ENCODE measurements around the gene NIM1K.

Gene NIM1K

DNA sequence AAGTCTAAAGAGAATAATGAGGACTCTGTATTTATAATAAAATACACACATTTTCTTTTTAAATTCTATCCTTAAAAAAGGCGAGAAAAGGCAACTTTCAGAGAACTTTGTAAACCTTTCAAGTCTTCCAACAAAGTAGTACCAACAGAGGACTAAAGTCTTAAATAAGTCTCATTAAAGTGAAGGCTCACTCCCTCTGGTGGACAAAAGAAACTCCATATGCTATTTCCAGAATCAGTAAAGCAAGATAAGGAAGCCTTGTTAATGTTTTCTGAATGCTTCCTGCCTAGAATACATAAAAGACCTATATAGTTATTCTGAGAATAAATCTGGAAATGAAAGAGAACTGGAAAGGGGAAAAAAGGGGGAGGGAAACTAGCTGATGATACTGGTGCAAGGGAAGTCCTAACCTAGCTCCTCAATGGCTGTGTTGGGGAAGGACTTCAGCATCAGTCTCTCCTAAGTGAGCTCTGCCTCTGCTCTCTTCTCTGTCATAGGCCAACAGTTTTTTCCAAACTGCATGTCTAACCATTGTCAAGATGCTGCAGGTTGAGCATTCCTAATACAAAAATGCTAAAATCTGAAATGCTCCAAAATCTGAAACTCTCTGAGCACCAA lies 114.0 kb downstream of the NIM1K start:
- TF ChIP-seq, protein P1, sequence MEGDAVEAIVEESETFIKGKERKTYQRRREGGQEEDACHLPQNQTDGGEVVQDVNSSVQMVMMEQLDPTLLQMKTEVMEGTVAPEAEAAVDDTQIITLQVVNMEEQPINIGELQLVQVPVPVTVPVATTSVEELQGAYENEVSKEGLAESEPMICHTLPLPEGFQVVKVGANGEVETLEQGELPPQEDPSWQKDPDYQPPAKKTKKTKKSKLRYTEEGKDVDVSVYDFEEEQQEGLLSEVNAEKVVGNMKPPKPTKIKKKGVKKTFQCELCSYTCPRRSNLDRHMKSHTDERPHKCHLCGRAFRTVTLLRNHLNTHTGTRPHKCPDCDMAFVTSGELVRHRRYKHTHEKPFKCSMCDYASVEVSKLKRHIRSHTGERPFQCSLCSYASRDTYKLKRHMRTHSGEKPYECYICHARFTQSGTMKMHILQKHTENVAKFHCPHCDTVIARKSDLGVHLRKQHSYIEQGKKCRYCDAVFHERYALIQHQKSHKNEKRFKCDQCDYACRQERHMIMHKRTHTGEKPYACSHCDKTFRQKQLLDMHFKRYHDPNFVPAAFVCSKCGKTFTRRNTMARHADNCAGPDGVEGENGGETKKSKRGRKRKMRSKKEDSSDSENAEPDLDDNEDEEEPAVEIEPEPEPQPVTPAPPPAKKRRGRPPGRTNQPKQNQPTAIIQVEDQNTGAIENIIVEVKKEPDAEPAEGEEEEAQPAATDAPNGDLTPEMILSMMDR (IDR thresholded peaks at IDR 0.05) = peak; percentile 76
- no peak for TF ChIP-seq ZFX (IDR thresholded peaks at IDR 0.05; ENCODE audit: borderline replicate concordance)
- peak overlapping the region; percentile 32; the same call in 1 of the 2 replicates for H3K27ac ChIP-seq

- peak overlapping the region; percentile 32; the same call in 1 of the 2 replicates for H3K27ac ChIP-seq
Measured at GRCh38 chr5:43306954-43307353, 114.9 kb downstream of the NIM1K start.

- TF ChIP-seq, protein P1 (IDR thresholded peaks at IDR 0.05) = no peak
- no peak for TF ChIP-seq ZFX (IDR thresholded peaks at IDR 0.05; ENCODE audit: borderline replicate concordance)
- peak overlapping the region; percentile 90; the same call in 1 of the 2 replicates for H3K27ac ChIP-seq
Measured at GRCh38 chr5:43309122-43309521, 117.1 kb downstream of the NIM1K start.

DNA sequence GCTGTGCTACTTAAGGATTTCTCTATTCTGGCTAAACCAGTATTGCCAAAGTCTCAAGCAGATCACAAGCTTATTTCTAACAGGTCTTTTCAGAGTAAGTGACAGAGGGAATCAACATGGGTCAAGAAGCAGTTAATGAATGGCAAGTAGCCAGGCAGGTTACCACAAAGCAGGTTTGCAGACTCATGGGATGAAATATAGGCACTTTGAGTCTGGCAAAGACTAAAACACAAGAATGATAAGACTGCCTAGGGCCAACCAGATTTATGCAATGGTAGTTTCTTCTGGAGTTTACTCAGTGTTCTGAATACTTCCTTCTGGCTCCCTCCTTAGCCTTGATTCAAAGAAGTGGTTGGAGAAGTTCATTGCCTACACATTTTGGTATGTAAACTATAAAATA lies 117.6 kb downstream of the NIM1K start:
- peak overlapping the region; percentile 90 for H3K27ac ChIP-seq
- no peak for TF ChIP-seq ZFX (IDR thresholded peaks at IDR 0.05; ENCODE audit: borderline replicate concordance)
- TF ChIP-seq, protein P1 (IDR thresholded peaks at IDR 0.05) = no peak

DNA sequence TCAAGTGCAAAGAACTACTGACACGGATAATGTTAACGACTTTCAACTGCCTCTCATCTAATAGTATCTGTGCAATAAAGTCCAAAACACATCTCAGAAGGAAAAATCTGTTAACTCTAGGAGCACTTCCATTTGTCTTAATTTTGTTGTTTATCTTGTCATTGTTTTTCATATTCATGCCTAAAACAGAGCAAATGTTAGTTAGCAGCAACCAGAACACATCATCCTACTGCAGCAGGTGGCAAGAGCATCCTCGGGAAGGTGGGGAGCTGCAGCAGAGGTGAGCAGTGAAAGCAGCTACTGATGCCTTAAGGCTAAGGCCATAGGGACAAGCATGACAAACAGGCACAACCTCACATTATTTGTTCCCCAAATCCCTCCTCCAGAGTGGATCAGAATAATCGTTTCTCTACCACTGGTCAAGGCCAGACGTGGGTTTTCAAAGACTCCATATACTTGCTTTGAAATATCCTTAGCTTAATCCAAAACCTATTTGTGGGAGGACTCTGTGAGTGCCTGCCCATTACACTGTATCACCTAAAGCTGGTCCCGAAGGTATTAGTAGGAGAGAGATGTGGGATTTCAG lies 120.1 kb downstream of the NIM1K start:
- peak overlapping the region; percentile 90 for H3K27ac ChIP-seq
- TF ChIP-seq, protein P1 (IDR thresholded peaks at IDR 0.05) = no peak
- no peak for TF ChIP-seq ZFX (IDR thresholded peaks at IDR 0.05; ENCODE audit: borderline replicate concordance)

DNA sequence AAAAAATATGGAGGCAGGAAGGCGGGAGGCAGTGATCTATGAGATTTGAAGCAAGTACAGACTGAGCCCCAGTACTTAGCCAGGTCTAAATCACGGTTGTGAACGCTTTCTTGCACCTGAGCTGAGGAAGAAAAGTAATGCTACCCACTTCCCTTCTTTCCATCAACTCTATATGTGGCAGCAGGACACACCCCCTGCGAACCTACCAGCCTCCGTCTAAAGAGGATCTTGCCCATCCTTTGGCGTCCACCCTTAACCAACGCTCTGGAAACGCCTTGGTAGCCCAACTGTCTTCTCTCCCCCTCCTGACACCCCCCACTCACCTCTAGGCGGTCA lies 120.6 kb downstream of the NIM1K start:
- H3K27ac ChIP-seq = peak overlapping the region; percentile 90
- TF ChIP-seq ZFX (IDR thresholded peaks at IDR 0.05; ENCODE audit: borderline replicate concordance) = no peak
- TF ChIP-seq, protein P1 (IDR thresholded peaks at IDR 0.05) = no peak

DNA sequence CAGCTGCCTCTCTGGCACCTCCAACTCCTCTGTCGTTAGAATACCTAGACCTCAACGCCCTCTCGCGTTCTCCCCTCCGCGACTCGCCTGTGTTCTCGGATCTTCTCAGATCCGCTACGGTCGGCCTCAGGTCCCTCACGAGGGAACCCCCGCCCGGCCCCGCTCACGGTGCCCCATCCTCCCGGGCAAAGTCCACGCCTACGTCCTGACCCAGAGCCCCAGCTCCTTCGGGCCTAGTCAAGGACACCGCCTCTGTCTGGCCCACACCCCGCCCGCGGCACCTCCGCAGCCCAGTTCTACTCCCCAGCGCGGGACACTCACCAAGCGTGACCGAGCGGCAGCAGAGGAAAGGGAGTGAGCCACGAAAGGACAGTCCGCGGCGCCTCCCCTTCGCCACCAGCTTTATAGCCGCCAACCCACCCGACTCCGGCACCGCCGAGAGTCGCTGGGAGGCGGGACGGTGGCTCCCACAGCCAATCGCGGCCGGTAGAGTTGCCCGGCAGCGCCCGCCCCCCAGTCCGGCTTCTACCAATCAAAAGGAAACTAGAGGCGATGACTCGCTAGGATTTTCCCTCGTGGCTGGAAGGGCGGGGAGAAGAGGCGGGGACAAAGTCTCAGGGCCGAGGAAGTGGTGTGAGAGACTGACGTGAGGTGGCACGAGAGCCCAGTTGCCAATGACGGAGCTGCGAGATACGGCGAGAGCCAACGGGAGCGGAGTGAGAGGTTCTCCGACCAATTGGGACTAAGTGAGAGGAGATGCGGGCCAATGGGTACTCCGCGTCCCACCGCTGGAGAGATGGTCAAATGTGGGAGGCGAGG lies 121.2 kb downstream of the NIM1K start, which contains the start of gene HMGCS1:
Gene HMGCS1 (minus strand): TSS at position 378 of the 819 bp plus-strand sequence. CDS start 14,447 bp downstream, outside the sequence.
- TF ChIP-seq, protein P1 (IDR thresholded peaks at IDR 0.05) = no peak
- TF ChIP-seq ZFX (IDR thresholded peaks at IDR 0.05; ENCODE audit: borderline replicate concordance) = no peak
- H3K27ac ChIP-seq = peak within 1 kb of the TSS; percentile 90
